Tibial nerve (tissue), 3 donors: ENCODE data around the gene CARM1.

Experiments used
- POLR2A ChIP-seq, 2 donors: fragments of 450-650 bp; IDR thresholded peaks; one replicate each; pipeline ENCODE4 v1.6.1; 2017; ENCODE audit warnings: antibody characterized with exemption in 2 of 2, mild to moderate bottlenecking in 2 of 2, moderate library complexity in 2 of 2
- TF ChIP-seq, protein P1 (sequence below), 5 experiments: fragments of 200-600 bp in 3 of 5; fragments of 450-650 bp in 2 of 5; sonication (generic) in 3 of 5; IDR thresholded peaks; one replicate each; pipeline ENCODE4 v1.5.1; 2016 to 2019; ENCODE audit warnings: antibody characterized with exemption in 5 of 5, mild to moderate bottlenecking in 3 of 5, moderate library complexity in 2 of 5

DNA sequence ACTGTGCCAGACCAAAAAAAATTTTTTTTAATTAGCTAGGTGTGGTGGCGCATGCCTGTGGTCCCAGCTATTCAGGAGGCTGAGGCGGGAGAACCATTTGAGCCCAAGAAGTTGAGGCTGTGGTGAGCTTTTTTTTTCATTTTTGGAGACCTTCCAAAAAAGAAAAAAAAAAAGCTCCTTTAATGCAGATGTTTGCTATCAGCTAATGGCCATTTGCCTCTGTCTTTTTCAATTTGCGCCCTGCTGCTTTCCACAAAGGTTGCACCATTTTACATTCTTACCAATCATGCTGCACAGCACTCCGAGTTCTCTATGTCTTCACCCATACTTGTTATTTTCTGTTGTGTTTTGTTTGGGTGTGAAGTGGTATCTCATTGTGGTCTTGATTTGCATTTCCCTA is 73.9 kb downstream of the CARM1 start:
- TF ChIP-seq, protein P1, sequence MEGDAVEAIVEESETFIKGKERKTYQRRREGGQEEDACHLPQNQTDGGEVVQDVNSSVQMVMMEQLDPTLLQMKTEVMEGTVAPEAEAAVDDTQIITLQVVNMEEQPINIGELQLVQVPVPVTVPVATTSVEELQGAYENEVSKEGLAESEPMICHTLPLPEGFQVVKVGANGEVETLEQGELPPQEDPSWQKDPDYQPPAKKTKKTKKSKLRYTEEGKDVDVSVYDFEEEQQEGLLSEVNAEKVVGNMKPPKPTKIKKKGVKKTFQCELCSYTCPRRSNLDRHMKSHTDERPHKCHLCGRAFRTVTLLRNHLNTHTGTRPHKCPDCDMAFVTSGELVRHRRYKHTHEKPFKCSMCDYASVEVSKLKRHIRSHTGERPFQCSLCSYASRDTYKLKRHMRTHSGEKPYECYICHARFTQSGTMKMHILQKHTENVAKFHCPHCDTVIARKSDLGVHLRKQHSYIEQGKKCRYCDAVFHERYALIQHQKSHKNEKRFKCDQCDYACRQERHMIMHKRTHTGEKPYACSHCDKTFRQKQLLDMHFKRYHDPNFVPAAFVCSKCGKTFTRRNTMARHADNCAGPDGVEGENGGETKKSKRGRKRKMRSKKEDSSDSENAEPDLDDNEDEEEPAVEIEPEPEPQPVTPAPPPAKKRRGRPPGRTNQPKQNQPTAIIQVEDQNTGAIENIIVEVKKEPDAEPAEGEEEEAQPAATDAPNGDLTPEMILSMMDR (IDR thresholded peaks at IDR 0.05): no peak
- TF ChIP-seq POLR2A (IDR thresholded peaks at IDR 0.05): no peak
